Ishikawa (cell line): ENCODE results near the gene PSD4.

Source experiments
- EP300 ChIP-seq: IDR thresholded peaks from 2 replicates; pipeline ENCODE4 v1.6.1; 2012; ENCODE audit warnings: borderline replicate concordance
- FOXM1 ChIP-seq: IDR thresholded peaks from 2 replicates; pipeline ENCODE4 v1.6.1; 2012; ENCODE audit warnings: low read depth, borderline replicate concordance
- MAX ChIP-seq: IDR thresholded peaks from 2 replicates; pipeline ENCODE4 v1.6.1; 2012
- REST ChIP-seq: IDR thresholded peaks from 2 replicates; pipeline ENCODE4 v1.6.1; 2012; ENCODE audit warnings: low read depth, mild to moderate bottlenecking
- TCF12 ChIP-seq: IDR thresholded peaks from 2 replicates; pipeline ENCODE4 v1.6.1; 2012; ENCODE audit warnings: low read depth
- TEAD4 ChIP-seq: IDR thresholded peaks from 2 replicates; pipeline ENCODE4 v1.6.1; 2012
- YY1 ChIP-seq: IDR thresholded peaks from 2 replicates; pipeline ENCODE4 v1.6.1; 2012; ENCODE audit warnings: low read depth
- ZBTB7A ChIP-seq: IDR thresholded peaks from 2 replicates; pipeline ENCODE4 v1.6.1; 2012; ENCODE audit warnings: low read depth

GRCh38 chr2:113183703-113184102 lies 9.9 kb downstream of the PSD4 start:
- TF ChIP-seq ZBTB7A (no peak), EP300 (no peak), TEAD4 (no peak), TCF12 (no peak), MAX (no peak), FOXM1 (no peak), YY1 (no peak), REST (no peak)
